ENCODE measurements around the gene OR5AU1. TPM values are rescaled to one million over a fixed set of nuclear protein-coding genes. Genes with fewer than 3 reads are reported as not detected.

OR5AU1 gene
- total and polyA plus RNA-seq, 8 donors, result not detected

DNA sequence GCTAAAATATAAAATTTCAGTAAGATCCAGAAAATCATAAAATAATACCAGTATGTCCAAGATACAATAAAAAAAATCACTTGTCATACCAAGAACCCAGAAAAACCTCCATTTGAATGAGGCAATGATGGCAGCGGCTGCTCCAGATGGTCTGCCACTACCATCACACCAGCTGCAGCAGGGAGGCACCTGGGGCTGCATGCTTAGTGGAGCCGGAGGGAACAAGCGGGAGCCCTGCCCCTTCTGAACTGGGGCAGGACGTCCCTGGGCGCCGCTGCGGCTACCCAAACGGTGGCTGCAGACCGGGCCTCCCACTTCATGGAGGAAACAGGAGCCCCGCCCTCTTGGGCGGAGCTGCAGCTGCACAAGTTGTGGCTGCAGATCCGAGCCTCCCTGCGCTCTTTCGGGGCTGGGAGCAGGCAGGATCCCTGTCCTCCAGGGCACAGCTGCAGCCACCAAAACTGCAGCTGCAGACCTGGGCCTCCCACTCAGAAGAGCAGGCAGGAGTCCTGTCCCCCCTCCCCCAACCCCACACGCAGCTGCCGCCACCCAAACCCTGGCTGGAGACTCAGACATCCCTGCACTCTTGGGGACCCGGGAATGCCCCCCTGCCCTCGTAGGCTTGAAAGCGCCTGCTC lies 36.1 kb upstream of the OR5AU1 start:
- H3K27ac ChIP-seq, result no peak overlapping the region
- FAIRE-seq (no peak), ATAC-seq (peak; percentile 87 to 99 (median 94)), DNase-seq (peak; percentile 49 to 87 (median 71))
- no peaks in the 10 kb centered on the region for H3K36me3 ChIP-seq
- TF ChIP-seq CTCF (IDR thresholded peaks at IDR 0.05), result no peak
- no peaks in the 10 kb centered on the region for H3K27me3 ChIP-seq
- H3K9me3 ChIP-seq, result no peaks in the 10 kb centered on the region
- H3K4me1 ChIP-seq, result no peaks in the 10 kb centered on the region
- intact Hi-C loops (cut with DNase I), result no loop called here
- WGBS, 2 donors, result 11 to 15% methylated on average over 19 of the region's 19 CpGs
- peak overlapping the region in 2 of 4 donors; percentile 24 to 42 for H3K4me3 ChIP-seq

- no peak for FAIRE-seq
- 83 to 88% methylated on average over 7 of the region's 7 CpGs for WGBS, 2 donors
- intact Hi-C loops (cut with DNase I), result no loop called here
Measured at GRCh38 chr14:21191261-21191808, 35.5 kb upstream of the OR5AU1 start.

DNA sequence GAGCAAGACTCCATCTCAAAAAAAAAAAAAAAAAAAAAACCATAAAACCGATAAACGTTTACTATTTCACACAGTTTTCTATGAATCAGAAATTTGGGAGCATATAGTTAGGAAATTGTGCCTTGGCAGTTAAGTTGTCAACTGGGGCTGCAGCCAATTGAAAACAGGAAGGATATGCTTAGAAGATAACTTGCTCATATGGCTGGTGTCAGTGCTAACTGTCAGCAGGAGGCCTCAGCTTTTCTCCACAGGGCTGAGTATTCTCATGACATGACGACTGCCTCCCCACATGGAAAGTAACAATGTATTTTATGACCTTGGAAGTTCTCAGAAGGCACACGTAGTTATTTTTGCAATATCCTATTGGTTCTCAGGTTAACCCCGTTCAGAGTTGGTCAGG lies 29.6 kb upstream of the OR5AU1 start:
- H3K27me3 ChIP-seq, result no peaks in the 10 kb centered on the region
- DNase-seq, result no peak
- 51 to 53% methylated on average over 5 of the region's 5 CpGs for WGBS, 2 donors
- no peak overlapping the region for H3K27ac ChIP-seq
- no peaks in the 10 kb centered on the region for H3K9me3 ChIP-seq
- ATAC-seq, result no peak
- FAIRE-seq, result no peak
- H3K4me1 ChIP-seq, result no peaks in the 10 kb centered on the region
- intact Hi-C loops (cut with DNase I), result no loop called here
- TF ChIP-seq CTCF (IDR thresholded peaks at IDR 0.05), result no peak
- no peak overlapping the region for H3K4me3 ChIP-seq
- no peaks in the 10 kb centered on the region for H3K36me3 ChIP-seq

More at GRCh38 chr14:21191261-21191808, 35.5 kb upstream of the OR5AU1 start:
- Histone ChIP-seq H3K9me3 (no peaks in the 10 kb centered on the region), H3K27ac (no peak overlapping the region), H3K36me3 (no peaks in the 10 kb centered on the region), H3K4me3 (peak overlapping the region in 1 of 4 donors; percentile 42), H3K4me1 (no peaks in the 10 kb centered on the region), H3K27me3 (no peaks in the 10 kb centered on the region)
- ATAC-seq (no peak), DNase-seq (no peak)
- TF ChIP-seq CTCF (IDR thresholded peaks at IDR 0.05), result no peak

- no peak for ATAC-seq
- no peak overlapping the region for H3K4me3 ChIP-seq
- no peak for DNase-seq
- intact Hi-C loops (cut with DNase I), result no loop called here
- no peaks in the 10 kb centered on the region for H3K36me3 ChIP-seq
- H3K27ac ChIP-seq, result no peak overlapping the region
- H3K9me3 ChIP-seq, result no peaks in the 10 kb centered on the region
- 38 to 52% methylated on average over 1 of the region's 1 CpG for WGBS, 2 donors
- no peaks in the 10 kb centered on the region for H3K4me1 ChIP-seq
- TF ChIP-seq CTCF (IDR thresholded peaks at IDR 0.05), result no peak
- no peak for FAIRE-seq
- H3K27me3 ChIP-seq, result no peaks in the 10 kb centered on the region
Measured at GRCh38 chr14:21184254-21184653, 28.4 kb upstream of the OR5AU1 start.

GRCh38 chr14:21182166-21182565 lies 26.3 kb upstream of the OR5AU1 start:
- H3K4me1 ChIP-seq, result no peaks in the 10 kb centered on the region
- no peak for TF ChIP-seq CTCF (IDR thresholded peaks at IDR 0.05)
- H3K4me3 ChIP-seq, result no peak overlapping the region
- H3K9me3 ChIP-seq, result no peaks in the 10 kb centered on the region
- intact Hi-C loops (cut with DNase I), result no loop called here
- H3K36me3 ChIP-seq, result no peaks in the 10 kb centered on the region
- no peaks in the 10 kb centered on the region for H3K27me3 ChIP-seq
- 61 to 76% methylated on average over 2 of the region's 2 CpGs for WGBS, 2 donors
- no peak for DNase-seq
- ATAC-seq, result no peak
- no peak for FAIRE-seq
- H3K27ac ChIP-seq, result no peak overlapping the region
